ENCODE results near the gene INKA2. TPM values are rescaled to one million over a fixed set of nuclear protein-coding genes. Genes with fewer than 3 reads are reported as not detected.

Gene INKA2
- total RNA-seq, 1 donor from 2014 or later = 14.7 TPM

GRCh38 chr1:111738436-111739193 lies 580 bp downstream of the INKA2 start:
- no peaks in the 10 kb centered on the region for H3K9me3 ChIP-seq
- peak overlapping the region; percentile 77 for H3K4me3 ChIP-seq
- H3K27me3 ChIP-seq (ENCODE audit: low read depth) = no peaks in the 10 kb centered on the region
- intact Hi-C loops (cut with DNase I) = no loop called here
- peak; percentile 82 to 87 for ATAC-seq
- no peak for TF ChIP-seq CTCF (IDR thresholded peaks at IDR 0.05)
- H3K36me3 ChIP-seq = no peaks in the 10 kb centered on the region
- peaks cover 47% of the 10 kb centered on the region for H3K4me1 ChIP-seq
- peak overlapping the region; percentile 90 for H3K27ac ChIP-seq
- DNase-seq = peak; percentile 81

GRCh38 chr1:111738133-111738435 lies 1.1 kb downstream of the INKA2 start:
- ATAC-seq = no peak
- Histone ChIP-seq H3K27ac (peak overlapping the region; percentile 90), H3K36me3 (no peaks in the 10 kb centered on the region), H3K4me1 (peaks cover 52% of the 10 kb centered on the region), H3K4me3 (peak overlapping the region; percentile 77), H3K27me3 (ENCODE audit: low read depth) (no peaks in the 10 kb centered on the region), H3K9me3 (no peaks in the 10 kb centered on the region)
- no peak for TF ChIP-seq CTCF (IDR thresholded peaks at IDR 0.05)
- DNase-seq = no peak
- intact Hi-C loops (cut with DNase I) = no loop called here

- no peaks in the 10 kb centered on the region for H3K36me3 ChIP-seq
- no peak for DNase-seq
- no peak for ATAC-seq
- peak overlapping the region; percentile 90 for H3K27ac ChIP-seq
- intact Hi-C loops (cut with DNase I) = no loop called here
- TF ChIP-seq CTCF (IDR thresholded peaks at IDR 0.05) = no peak
- H3K27me3 ChIP-seq (ENCODE audit: low read depth) = no peaks in the 10 kb centered on the region
- no peaks in the 10 kb centered on the region for H3K9me3 ChIP-seq
- peak overlapping the region; percentile 77 for H3K4me3 ChIP-seq
- H3K4me1 ChIP-seq = peaks cover 58% of the 10 kb centered on the region
Measured at GRCh38 chr1:111737216-111738132, 1.7 kb downstream of the INKA2 start.

- H3K9me3 ChIP-seq = no peaks in the 10 kb centered on the region
- TF ChIP-seq CTCF (IDR thresholded peaks at IDR 0.05) = no peak
- no peaks in the 10 kb centered on the region for H3K27me3 ChIP-seq (ENCODE audit: low read depth)
- H3K27ac ChIP-seq = no peak overlapping the region
- DNase-seq (no peak), ATAC-seq (no peak)
- intact Hi-C loops (cut with DNase I) = no loop called here
- H3K4me1 ChIP-seq = peaks cover 58% of the 10 kb centered on the region
- no peak overlapping the region for H3K4me3 ChIP-seq
- H3K36me3 ChIP-seq = no peaks in the 10 kb centered on the region
Measured at GRCh38 chr1:111736548-111737215, 2.5 kb downstream of the INKA2 start.

GRCh38 chr1:111735858-111736544 lies 3.2 kb downstream of the INKA2 start:
- H3K27ac ChIP-seq = no peak overlapping the region
- H3K36me3 ChIP-seq = no peaks in the 10 kb centered on the region
- no peaks in the 10 kb centered on the region for H3K27me3 ChIP-seq (ENCODE audit: low read depth)
- H3K4me1 ChIP-seq = peaks cover 58% of the 10 kb centered on the region
- TF ChIP-seq CTCF (IDR thresholded peaks at IDR 0.05) = no peak
- no peak overlapping the region for H3K4me3 ChIP-seq
- H3K9me3 ChIP-seq = no peaks in the 10 kb centered on the region
- DNase-seq (no peak), ATAC-seq (no peak)
- intact Hi-C loops (cut with DNase I) = no loop called here
